NCI-H2171 (cell line): ENCODE data around the gene CDCA8.
"Not testable (repeated sequence)": the region's sequence is repeated elsewhere in the genome, so short reads cannot be mapped to it uniquely, and the experiment has no call there.

ENCODE experiments used
- DNase-seq: peaks from one replicate; lab custom pipeline; 2025; lab: John Stamatoyannopoulos, UW

CDCA8 gene

GRCh38 chr1:37718181-37718900 is 26.0 kb downstream of the CDCA8 start:
- DNase-seq: no peak

GRCh38 chr1:37718901-37719571 is 26.7 kb downstream of the CDCA8 start:
- DNase-seq: no peak

DNA sequence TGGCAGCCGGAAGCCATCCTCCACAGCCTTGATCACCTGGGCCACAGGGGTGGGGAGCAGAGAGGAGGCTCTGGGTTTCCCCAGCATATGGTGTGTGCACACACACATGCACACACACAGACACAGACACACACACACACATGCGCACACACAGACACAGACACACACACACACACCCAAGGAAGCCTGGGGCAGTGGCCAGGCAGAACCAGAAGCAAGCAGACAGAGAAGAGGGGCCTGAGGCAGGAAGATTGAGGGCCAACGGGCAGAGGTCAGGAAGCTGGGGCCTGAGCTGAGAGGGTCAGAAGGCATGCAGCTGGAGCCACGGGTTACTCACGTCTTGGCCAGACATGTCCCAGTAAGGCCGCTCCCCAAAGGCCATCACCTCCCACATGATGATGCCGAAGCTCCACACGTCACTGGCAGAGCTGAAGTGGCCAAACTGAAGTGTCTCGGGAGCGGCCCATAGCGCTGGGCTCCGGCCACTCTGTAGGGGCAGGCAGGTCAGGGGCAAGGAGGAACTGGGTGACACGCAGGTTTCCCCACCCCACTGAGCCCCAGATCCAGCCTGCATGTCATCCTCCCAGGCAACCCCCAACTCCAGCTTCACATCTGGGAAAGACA is 27.4 kb downstream of the CDCA8 start:
- DNase-seq: no peak

- DNase-seq: no peak
Measured at GRCh38 chr1:37720231-37721130, 28.2 kb downstream of the CDCA8 start.

- no peak for DNase-seq
Measured at GRCh38 chr1:37721565-37721964, 29.2 kb downstream of the CDCA8 start.

- DNase-seq: no peak
Measured at GRCh38 chr1:37722181-37723071, 30.1 kb downstream of the CDCA8 start.

DNA sequence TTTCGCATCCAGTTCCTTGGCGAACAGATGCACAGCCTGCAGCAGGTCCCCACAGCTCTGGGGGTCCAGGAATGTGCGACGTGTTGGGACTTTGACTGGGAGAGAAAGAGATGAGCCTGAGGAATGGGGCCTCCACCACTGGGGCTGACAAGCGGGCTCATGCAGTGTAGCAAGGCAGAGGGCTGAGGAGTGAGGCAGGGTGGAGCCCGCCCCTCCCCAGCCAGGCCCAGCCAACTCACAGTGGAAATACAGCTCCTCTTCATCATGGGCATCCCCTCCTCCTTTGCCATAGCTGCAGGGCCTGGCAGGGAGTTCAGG is 30.7 kb downstream of the CDCA8 start:
- DNase-seq: no peak

GRCh38 chr1:37723390-37724078 is 31.2 kb downstream of the CDCA8 start:
- no peak for DNase-seq

GRCh38 chr1:37724575-37724974 is 32.3 kb downstream of the CDCA8 start:
- no peak for DNase-seq

GRCh38 chr1:37725851-37726613 is 33.7 kb downstream of the CDCA8 start:
- no peak for DNase-seq

GRCh38 chr1:37726751-37727585 is 34.7 kb downstream of the CDCA8 start:
- no peak for DNase-seq

DNA sequence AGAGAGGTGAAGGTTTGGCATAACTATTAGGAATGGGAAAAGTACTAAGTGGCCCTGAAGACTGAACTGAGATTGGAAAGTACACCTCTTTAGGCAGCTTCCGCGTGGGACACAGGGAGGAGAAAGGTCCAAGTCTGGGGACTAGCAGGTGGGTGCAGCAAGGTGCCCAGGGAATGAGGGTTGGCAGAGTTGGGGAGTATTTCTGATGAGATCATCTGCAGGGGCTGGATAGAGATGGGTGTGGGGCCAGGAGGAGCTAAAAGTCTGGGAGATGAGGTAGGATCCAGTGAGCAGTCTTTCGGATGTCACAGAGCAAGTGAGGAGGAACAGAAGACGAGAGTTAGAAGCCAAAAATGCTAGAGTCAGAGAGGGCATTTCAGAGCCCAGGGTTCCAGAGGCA is 36.1 kb downstream of the CDCA8 start:
- DNase-seq: no peak

DNA sequence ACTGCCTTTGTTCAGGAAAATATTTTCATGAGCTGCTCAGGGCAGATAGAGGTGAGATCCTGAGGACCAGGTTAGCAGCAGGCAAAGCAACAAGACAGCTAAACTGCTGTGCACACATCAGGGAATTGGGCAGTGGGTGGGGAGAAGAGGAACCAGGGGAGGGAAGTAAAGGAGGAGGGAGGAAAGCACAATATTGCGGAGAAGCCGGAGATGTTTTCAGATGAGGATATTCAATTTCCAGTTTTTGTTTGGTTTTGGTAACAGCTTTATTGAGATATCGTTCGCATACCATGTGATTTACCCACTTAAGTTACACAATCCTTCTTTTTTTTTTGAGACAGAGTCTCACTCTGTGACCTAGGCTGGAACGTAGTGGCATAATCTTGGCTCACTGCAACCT is 38.1 kb downstream of the CDCA8 start:
- no peak for DNase-seq

GRCh38 chr1:37731312-37732019 is 39.1 kb downstream of the CDCA8 start:
- DNase-seq: no peak

DNA sequence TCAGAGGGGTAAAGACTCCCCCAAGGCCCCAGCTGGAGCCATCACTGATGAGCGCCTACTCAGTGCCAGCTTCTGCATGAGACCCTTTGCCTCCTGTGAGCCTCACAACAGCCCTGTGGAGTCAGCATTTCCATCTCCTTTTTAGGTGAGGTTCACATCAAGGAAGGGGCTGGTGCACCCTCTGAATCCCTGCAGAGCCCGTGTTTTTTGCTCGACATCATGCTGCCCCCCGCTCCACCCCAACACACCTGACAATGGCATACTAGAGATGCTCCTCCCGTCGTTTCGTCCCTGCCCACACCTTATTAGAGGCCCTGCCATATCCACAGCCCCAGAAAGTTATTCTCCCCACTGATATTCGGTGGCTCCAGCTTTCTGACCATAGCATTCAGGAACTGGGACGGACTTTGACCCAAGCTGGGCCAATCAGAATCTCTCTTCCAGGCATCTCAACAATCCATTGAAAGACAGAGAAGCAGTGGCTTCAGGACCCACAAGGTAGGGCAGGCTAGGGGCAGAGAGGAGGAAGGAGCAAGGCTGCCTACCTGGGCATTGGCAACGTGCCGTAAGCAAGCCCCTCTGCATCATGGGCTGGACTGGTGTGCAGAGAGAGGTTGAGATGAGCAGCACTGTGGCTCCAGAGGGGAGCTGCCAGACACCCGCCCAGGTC is 39.9 kb downstream of the CDCA8 start:
- no peak for DNase-seq

DNA sequence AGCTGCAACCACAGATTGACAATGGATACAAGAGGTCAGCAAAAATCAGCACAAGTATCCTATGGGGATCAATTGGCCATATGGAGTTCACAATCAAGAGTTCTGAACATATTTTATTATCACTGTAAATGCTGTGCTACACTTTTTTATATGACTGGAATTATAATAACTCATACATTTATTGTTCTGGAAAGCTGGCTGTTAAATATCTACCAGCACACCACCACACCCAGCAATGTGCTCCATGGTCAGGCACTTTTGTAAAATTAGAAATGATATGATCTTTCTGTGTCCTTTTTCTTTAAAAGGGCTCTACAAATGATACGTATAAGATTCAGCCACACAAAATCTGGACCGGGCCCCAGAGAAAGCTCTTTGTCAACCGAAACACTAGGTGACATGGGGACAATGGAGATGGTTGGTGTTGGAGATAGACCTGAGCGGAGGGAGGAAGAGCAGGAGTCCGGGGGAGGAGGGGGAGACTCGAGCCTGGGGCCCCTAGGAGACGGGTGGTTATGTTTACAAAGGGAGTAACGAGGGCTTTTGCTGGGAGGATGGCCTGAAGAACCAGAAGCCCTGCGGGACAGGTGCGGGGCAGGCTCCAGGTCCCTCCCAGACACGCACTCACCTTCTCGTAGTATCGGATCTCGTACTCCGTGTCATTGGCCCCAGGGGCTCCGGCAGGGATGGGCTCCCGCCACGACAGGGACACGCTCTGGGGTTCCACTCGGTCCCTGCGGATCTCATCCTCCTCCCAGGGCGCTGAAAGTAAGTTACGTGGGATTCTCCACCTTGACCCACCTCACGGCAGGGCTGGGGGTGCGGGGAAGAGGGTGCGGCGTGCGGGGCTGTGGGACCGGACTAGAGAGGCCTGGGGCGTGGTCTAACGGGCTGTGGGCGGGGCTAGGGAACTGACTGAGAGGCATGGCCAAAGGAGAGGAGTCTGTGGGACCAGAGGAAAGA is 42.6 kb downstream of the CDCA8 start:
- DNase-seq: no peak

GRCh38 chr1:37737975-37738374 is 45.7 kb downstream of the CDCA8 start:
- not testable (repeated sequence) for DNase-seq
